ENCODE results near the gene PAX5.

- no peak for TF ChIP-seq POLR2A (IDR thresholded peaks at IDR 0.05; ENCODE audit: low read depth, low read length)
- TF ChIP-seq POLR2AphosphoS5 (IDR thresholded peaks at IDR 0.05; ENCODE audit: low read depth, low read length): no peak
- TF ChIP-seq POU2F2 (IDR thresholded peaks at IDR 0.05; ENCODE audit: low read depth, low read length): no peak
These were observed 208.9 kb downstream of the PAX5 start for GRCh38 chr9:36825179-36825578.
